ENCODE data around the gene EMILIN2. TPM values are rescaled to one million over a fixed set of nuclear protein-coding genes. Genes with fewer than 3 reads are reported as not detected.

The EMILIN2 gene
- total RNA-seq, 2 donors from 2014 or later = 33.6 to 38.6 TPM

- H3K36me3 ChIP-seq = no peaks in the 10 kb centered on the region
- 74% methylated on average over 2 of the region's 2 CpGs for WGBS
These were observed 22.4 kb downstream of the EMILIN2 start for GRCh38 chr18:2869207-2869606.

GRCh38 chr18:2871111-2871720, 24.4 kb downstream of the EMILIN2 start:
- no peaks in the 10 kb centered on the region for H3K27me3 ChIP-seq (replicated peaks; ENCODE audit: insufficient read depth)
- TF ChIP-seq POLR2AphosphoS5 (IDR thresholded peaks at IDR 0.05) = no peak
- no peak for TF ChIP-seq POLR2A (IDR thresholded peaks at IDR 0.05)
- 85% methylated on average over 8 of the region's 8 CpGs for WGBS
- no peak overlapping the region for H3K4me3 ChIP-seq
- H3K9me3 ChIP-seq = no peaks in the 10 kb centered on the region
- intact Hi-C loops (cut with DNase I) = no loop called here
- no peaks in the 10 kb centered on the region for H3K36me3 ChIP-seq
- no peaks in the 10 kb centered on the region for H3K4me1 ChIP-seq (replicated peaks)
- H3K27ac ChIP-seq = no peak overlapping the region
- DNase-seq (ENCODE audit: low spot score) = no peak

More at GRCh38 chr18:2869207-2869606, 22.4 kb downstream of the EMILIN2 start:
- intact Hi-C loops (cut with DNase I) = no loop called here
- no peak for TF ChIP-seq POLR2A (IDR thresholded peaks at IDR 0.05)
- no peak for TF ChIP-seq POLR2AphosphoS5 (IDR thresholded peaks at IDR 0.05)
- no peak for TF ChIP-seq CTCF (IDR thresholded peaks at IDR 0.05)
- H3K27me3 ChIP-seq (replicated peaks; ENCODE audit: insufficient read depth) = no peaks in the 10 kb centered on the region
- no peaks in the 10 kb centered on the region for H3K4me1 ChIP-seq (replicated peaks)
- no peak for DNase-seq (ENCODE audit: low spot score)
- H3K9me3 ChIP-seq = no peaks in the 10 kb centered on the region
- H3K27ac ChIP-seq = no peak overlapping the region
- no peak overlapping the region for H3K4me3 ChIP-seq

- H3K4me1 ChIP-seq (replicated peaks) = no peaks in the 10 kb centered on the region
- H3K27ac ChIP-seq = no peak overlapping the region
- DNase-seq (ENCODE audit: low spot score) = no peak
- intact Hi-C loops (cut with DNase I) = no loop called here
- H3K9me3 ChIP-seq = no peaks in the 10 kb centered on the region
- TF ChIP-seq POLR2A (IDR thresholded peaks at IDR 0.05) (no peak), CTCF (IDR thresholded peaks at IDR 0.05) (no peak), POLR2AphosphoS5 (IDR thresholded peaks at IDR 0.05) (no peak)
- no peaks in the 10 kb centered on the region for H3K27me3 ChIP-seq (replicated peaks; ENCODE audit: insufficient read depth)
- no peaks in the 10 kb centered on the region for H3K36me3 ChIP-seq
- no peak overlapping the region for H3K4me3 ChIP-seq
- WGBS = 95% methylated on average over 6 of the region's 6 CpGs
These were observed 25.3 kb downstream of the EMILIN2 start for GRCh38 chr18:2872095-2872494.

GRCh38 chr18:2874765-2875164, 28.0 kb downstream of the EMILIN2 start:
- Histone ChIP-seq H3K9me3 (no peaks in the 10 kb centered on the region), H3K4me1 (replicated peaks) (no peaks in the 10 kb centered on the region), H3K4me3 (no peak overlapping the region), H3K27me3 (replicated peaks; ENCODE audit: insufficient read depth) (no peaks in the 10 kb centered on the region), H3K27ac (no peak overlapping the region), H3K36me3 (no peaks in the 10 kb centered on the region)
- TF ChIP-seq POLR2AphosphoS5 (IDR thresholded peaks at IDR 0.05) = no peak
- no peak for TF ChIP-seq POLR2A (IDR thresholded peaks at IDR 0.05)
- no peak for TF ChIP-seq CTCF (IDR thresholded peaks at IDR 0.05)
- intact Hi-C loops (cut with DNase I) = no loop called here
- no peak for DNase-seq (ENCODE audit: low spot score)
- 81% methylated on average over 7 of the region's 7 CpGs for WGBS

GRCh38 chr18:2878656-2879330, 32.0 kb downstream of the EMILIN2 start:
- H3K9me3 ChIP-seq = no peaks in the 10 kb centered on the region
- no peak overlapping the region for H3K4me3 ChIP-seq
- H3K4me1 ChIP-seq (replicated peaks) = no peaks in the 10 kb centered on the region
- no peak for TF ChIP-seq CTCF (IDR thresholded peaks at IDR 0.05)
- no peak for TF ChIP-seq POLR2AphosphoS5 (IDR thresholded peaks at IDR 0.05)
- no peak for TF ChIP-seq POLR2A (IDR thresholded peaks at IDR 0.05)
- H3K27ac ChIP-seq = no peak overlapping the region
- intact Hi-C loops (cut with DNase I) = no loop called here
- no peaks in the 10 kb centered on the region for H3K36me3 ChIP-seq
- no peaks in the 10 kb centered on the region for H3K27me3 ChIP-seq (replicated peaks; ENCODE audit: insufficient read depth)
- no peak for DNase-seq (ENCODE audit: low spot score)
- 90% methylated on average over 15 of the region's 15 CpGs for WGBS

Measured in prostate gland (tissue), 2 donors.